ENCODE measurements around the gene MAPK10.

Gene MAPK10

DNA sequence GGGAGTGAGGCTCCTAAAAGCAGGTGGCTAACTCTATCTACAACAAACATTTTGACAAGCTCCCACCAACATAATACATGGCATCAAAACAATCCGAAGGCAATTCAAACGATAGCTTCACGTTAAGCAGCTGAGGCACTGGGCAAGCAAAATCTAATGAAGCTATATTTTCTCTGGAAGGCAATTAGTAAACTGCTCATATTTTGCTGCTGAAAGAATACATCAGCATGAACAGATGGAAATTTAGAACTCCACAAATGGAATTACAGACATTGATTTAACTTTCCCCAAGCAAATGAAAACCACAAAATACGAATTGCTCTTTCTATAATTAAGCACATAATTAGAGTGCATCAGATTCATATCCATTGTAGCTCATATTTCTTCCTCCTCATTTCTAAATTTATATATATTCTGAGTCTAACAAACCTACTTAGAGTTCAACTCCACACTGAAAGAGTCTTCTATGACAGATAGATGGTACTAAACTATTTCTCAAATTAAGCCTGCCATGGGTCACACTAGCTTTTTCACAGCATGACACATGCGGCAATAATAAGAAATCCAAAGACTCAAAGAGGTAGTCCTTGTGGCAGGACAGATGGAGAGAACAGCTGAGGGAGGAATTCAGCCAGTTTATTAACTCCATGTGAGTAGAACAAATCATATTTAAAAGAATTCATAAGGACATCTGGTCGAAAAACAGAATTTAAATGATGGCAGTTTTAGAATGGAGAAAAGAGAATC is 305.4 kb downstream of the MAPK10 start:
- H3K27ac ChIP-seq, result no peak overlapping the region
- no peak for TF ChIP-seq ZFX (IDR thresholded peaks at IDR 0.05; ENCODE audit: borderline replicate concordance)
- TF ChIP-seq, protein P1, sequence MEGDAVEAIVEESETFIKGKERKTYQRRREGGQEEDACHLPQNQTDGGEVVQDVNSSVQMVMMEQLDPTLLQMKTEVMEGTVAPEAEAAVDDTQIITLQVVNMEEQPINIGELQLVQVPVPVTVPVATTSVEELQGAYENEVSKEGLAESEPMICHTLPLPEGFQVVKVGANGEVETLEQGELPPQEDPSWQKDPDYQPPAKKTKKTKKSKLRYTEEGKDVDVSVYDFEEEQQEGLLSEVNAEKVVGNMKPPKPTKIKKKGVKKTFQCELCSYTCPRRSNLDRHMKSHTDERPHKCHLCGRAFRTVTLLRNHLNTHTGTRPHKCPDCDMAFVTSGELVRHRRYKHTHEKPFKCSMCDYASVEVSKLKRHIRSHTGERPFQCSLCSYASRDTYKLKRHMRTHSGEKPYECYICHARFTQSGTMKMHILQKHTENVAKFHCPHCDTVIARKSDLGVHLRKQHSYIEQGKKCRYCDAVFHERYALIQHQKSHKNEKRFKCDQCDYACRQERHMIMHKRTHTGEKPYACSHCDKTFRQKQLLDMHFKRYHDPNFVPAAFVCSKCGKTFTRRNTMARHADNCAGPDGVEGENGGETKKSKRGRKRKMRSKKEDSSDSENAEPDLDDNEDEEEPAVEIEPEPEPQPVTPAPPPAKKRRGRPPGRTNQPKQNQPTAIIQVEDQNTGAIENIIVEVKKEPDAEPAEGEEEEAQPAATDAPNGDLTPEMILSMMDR (IDR thresholded peaks at IDR 0.05), result no peak

DNA sequence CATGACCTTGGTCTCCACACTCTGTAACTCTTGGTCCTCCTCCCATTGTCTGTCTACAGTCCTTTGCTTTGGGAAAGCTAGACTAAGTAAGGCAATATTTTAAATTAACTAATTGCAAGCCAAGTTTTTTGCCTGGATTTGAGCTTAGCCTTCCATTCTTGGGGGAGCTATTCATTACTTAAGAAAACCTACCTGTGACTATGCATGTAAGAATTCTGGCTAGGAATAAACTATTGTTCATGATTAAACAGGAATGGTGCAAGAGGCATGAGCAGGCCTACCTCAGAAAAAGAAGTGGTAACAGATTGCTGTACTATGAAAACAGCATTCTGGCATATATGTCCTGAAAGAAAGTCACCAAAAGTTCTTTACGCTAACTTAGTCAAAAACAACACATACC is 309.4 kb downstream of the MAPK10 start:
- no peak for TF ChIP-seq ZFX (IDR thresholded peaks at IDR 0.05; ENCODE audit: borderline replicate concordance)
- TF ChIP-seq, protein P1 (IDR thresholded peaks at IDR 0.05), result no peak
- no peak overlapping the region for H3K27ac ChIP-seq

DNA sequence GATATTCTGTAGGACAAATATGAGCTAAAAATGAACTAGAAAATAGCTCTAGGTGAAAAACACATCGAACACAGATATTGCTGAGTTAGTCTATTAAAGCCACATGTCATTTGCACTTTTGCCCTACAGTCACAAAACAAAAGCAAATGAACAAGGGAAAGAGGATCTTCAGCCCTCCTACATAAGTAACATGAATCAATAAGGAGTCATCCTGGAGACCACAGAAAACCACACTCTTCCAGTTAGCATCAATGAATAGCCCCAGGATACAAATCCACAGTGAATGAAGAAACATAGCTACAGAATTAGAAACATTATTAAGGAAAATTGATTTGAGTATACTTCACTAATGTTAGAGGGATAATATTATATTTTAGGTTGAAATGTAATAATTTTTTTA is 311.4 kb downstream of the MAPK10 start:
- TF ChIP-seq ZFX (IDR thresholded peaks at IDR 0.05; ENCODE audit: borderline replicate concordance), result no peak
- TF ChIP-seq, protein P1 (IDR thresholded peaks at IDR 0.05), result no peak
- H3K27ac ChIP-seq, result no peak overlapping the region

- TF ChIP-seq, protein P1 (IDR thresholded peaks at IDR 0.05), result no peak
- TF ChIP-seq ZFX (IDR thresholded peaks at IDR 0.05; ENCODE audit: borderline replicate concordance), result no peak
- H3K27ac ChIP-seq, result no peak overlapping the region
Measured at GRCh38 chr4:86044593-86044985, 315.3 kb downstream of the MAPK10 start.

- TF ChIP-seq ZFX (IDR thresholded peaks at IDR 0.05; ENCODE audit: borderline replicate concordance), result no peak
- TF ChIP-seq, protein P1 (IDR thresholded peaks at IDR 0.05), result peak; percentile 86
- no peak overlapping the region for H3K27ac ChIP-seq
Measured at GRCh38 chr4:86043755-86044592, 315.9 kb downstream of the MAPK10 start.

- TF ChIP-seq, protein P1 (IDR thresholded peaks at IDR 0.05), result no peak
- no peak for TF ChIP-seq ZFX (IDR thresholded peaks at IDR 0.05; ENCODE audit: borderline replicate concordance)
Measured at GRCh38 chr4:86038037-86038436, 321.8 kb downstream of the MAPK10 start.

DNA sequence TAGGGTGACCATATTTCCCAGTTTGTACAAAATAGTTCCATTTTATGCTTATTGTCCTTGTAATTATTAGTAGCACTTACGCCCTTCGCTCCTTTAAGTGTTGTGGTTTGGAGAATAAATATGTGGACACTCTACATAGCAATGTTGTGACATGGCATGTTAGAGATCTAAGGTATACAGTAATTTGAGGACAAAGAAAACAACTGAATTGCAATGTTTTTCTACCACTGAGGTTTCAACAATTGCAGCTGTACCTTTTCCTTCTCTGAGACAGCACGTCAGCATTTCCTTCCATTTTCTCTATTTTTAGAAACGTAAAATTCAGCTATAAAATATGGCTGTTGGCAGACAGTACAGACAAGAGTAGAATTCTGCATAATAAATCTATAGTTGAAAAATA is 323.1 kb downstream of the MAPK10 start:
- no peak overlapping the region for H3K27ac ChIP-seq
- TF ChIP-seq, protein P1 (IDR thresholded peaks at IDR 0.05), result no peak
- no peak for TF ChIP-seq ZFX (IDR thresholded peaks at IDR 0.05; ENCODE audit: borderline replicate concordance)

More at GRCh38 chr4:86038037-86038436, 321.8 kb downstream of the MAPK10 start:
- no peak overlapping the region for H3K27ac ChIP-seq

All from 22Rv1 (cell line).